Gastrocnemius medialis (tissue), 4 donors: ENCODE data around the gene STX7.

Source experiments
- POLR2A ChIP-seq, 2 donors: fragments of 450-650 bp; IDR thresholded peaks; one replicate each; pipeline ENCODE4 v1.6.1; 2017; ENCODE audit warnings: antibody characterized with exemption in 2 of 2, mild to moderate bottlenecking in 2 of 2, moderate library complexity in 2 of 2
- TF ChIP-seq, protein P1 (sequence below), 5 experiments: fragments of 450-650 bp in 3 of 5; fragments of 200-600 bp in 2 of 5; sonication (generic) in 2 of 5; IDR thresholded peaks in 4 of 5; conservative IDR thresholded peaks in 1 of 5; 1 replicate in 4 of 5; 2 replicates in 1 of 5; pipeline ENCODE4 v1.5.1; 2016 to 2019; ENCODE audit warnings: antibody characterized with exemption in 5 of 5, mild to moderate bottlenecking in 3 of 5, moderate library complexity in 3 of 5

DNA sequence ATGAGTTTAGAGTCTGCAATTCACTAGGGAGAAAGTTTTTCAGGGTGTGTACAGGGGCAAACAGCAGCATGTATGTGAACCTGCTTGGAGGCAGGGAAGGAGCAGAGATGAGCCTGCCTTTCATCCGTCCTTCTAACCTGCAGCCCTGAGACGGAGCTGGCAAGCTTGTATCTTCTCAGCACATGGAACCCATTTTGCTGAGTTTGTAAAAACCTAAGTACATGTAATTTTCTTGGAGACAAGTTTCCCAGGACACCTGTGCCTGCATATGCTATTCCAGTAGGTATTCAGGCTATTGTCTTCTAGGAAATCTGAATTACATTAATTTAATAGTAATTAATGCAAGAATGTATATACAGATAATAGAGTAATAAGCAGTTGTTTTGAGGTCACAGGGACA, 82.8 kb downstream of the STX7 start:
- TF ChIP-seq, protein P1, sequence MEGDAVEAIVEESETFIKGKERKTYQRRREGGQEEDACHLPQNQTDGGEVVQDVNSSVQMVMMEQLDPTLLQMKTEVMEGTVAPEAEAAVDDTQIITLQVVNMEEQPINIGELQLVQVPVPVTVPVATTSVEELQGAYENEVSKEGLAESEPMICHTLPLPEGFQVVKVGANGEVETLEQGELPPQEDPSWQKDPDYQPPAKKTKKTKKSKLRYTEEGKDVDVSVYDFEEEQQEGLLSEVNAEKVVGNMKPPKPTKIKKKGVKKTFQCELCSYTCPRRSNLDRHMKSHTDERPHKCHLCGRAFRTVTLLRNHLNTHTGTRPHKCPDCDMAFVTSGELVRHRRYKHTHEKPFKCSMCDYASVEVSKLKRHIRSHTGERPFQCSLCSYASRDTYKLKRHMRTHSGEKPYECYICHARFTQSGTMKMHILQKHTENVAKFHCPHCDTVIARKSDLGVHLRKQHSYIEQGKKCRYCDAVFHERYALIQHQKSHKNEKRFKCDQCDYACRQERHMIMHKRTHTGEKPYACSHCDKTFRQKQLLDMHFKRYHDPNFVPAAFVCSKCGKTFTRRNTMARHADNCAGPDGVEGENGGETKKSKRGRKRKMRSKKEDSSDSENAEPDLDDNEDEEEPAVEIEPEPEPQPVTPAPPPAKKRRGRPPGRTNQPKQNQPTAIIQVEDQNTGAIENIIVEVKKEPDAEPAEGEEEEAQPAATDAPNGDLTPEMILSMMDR (IDR thresholded peaks at IDR 0.05 in 4 of 5, conservative IDR thresholded peaks at IDR 0.05 in 1 of 5), result no peak
- TF ChIP-seq POLR2A (IDR thresholded peaks at IDR 0.05), result no peak
